OCI-LY1 (cell line): ENCODE data around the gene NXN.

ENCODE experiments used
- CTCF ChIP-seq: fragments of 200-600 bp; sonication (generic), shearing (Covaris generic); IDR thresholded peaks from 2 replicates; pipeline ENCODE4 v1.5.1; 2017; ENCODE audit warnings: mild to moderate bottlenecking, antibody characterized with exemption, low read length, moderate library complexity, mixed read lengths
- EZH2 ChIP-seq: fragments of 200-600 bp; sonication (generic), shearing (Covaris generic); IDR thresholded peaks from 2 replicates; pipeline ENCODE4 v1.8.0; 2017; ENCODE audit warnings: borderline replicate concordance, mixed run types, mild to moderate bottlenecking, antibody characterized with exemption, low read length, moderate library complexity, mixed read lengths

DNA sequence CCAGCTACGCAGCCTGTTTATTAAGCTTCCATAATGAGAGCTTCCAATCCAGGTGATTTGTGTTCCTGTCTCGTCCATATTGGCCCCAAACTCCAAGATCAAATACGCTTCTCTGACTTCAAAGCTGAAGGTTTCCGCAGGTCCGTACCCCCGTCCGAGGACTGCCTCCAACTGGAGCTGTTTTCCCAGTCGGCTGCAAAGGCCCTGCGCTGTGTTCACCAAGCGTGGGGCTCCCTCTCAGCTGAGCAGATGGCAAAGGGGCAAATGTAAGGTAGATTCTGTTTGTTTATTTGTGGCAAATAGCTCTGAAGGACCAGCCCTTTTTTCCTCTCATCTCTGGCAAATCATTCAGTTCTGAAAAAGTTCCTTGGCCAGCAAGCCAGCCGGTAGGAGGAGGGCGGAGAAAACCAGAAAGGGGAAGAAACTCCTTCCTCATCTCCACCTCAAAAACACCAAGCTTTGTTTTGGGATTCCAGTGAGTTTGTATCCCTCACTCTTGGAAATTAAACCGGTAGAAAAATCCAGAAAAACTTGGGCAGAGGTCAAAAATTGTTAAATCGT lies 35.2 kb downstream of the NXN start:
- no peak for TF ChIP-seq CTCF
- TF ChIP-seq EZH2 = no peak
